Right ventricle myocardium inferior (tissue), 1 donor: Measurements from ENCODE around the gene RTN4RL2. TPM values are rescaled to one million over a fixed set of nuclear protein-coding genes. Genes with fewer than 3 reads are reported as not detected.

Source experiments
- ATAC-seq: fragments of 200-7000 bp; cut with Tn5 transposase; one replicate; pipeline ENCODE4 v1.9.1; 2020; ENCODE audit warnings: mild to moderate bottlenecking, moderate library complexity
- DNase-seq: peaks from one replicate; pipeline ENCODE4 v3.0.0; 2021; ENCODE audit errors: missing footprints
- intact Hi-C: fragments of 100-400 bp; cut with DNase I; formaldehyde crosslinking; loops from one replicate; pipeline ENCODE4 v1.11.0; 2022
- total RNA-seq: library from RNA; stranded (reverse); fragmentation: NEBNext Ultra II Directional; extraction: Animal tissue kit (Norgen Biotek cat#: 25700); gene quantifications from one replicate; pipeline ENCODE4 v1.2.1, GENCODE V29; 2021
- donor health status: DM: no; HTN: yes; CAD: no; lungs with severe emphysema.

RTN4RL2 gene
- total RNA-seq, 1 donor from 2014 or later: 1.6 TPM

DNA sequence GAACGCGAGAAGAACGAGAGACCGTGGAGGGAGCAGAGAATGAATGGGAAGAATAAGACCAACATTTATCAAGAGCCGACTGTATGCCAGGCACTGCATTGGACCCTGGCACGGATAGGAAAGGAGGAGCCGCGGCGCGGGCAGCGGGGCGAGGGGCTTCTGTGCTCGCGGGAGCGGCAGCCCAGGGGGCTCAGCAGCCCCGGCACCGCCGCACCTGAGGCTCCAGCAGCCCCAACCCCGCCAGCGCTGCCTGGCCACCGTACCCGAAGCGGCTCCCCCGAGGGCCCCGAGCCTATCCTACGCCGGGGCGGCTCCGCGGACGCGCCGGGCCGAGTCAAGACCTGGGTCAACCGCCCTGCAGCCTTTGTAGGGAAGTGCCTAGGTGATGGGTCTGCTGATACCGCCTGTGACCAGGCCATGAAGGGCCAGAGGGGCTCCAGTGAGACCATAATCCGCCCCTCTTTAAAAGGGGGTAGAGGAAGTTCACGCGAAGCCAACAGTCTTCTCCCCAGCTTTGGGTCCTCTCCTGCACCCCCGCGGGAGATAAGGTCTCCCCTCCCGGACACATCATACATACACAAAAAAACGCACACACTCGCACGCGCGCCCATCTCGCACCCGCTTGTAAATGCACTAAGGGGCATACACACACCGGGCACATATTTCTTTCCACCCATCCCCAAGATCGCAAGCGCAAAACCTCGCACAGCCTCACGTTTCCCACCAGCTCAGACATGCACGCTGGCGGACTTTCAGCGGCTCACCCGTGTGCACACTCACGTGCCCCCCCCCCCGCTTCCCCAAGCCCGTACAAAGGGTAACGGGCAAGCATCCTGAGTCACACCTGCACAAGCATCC is 935 bp upstream of the RTN4RL2 start:
- no peak for DNase-seq
- no peak for ATAC-seq
- intact Hi-C loops: loop anchor here (5.0 to 10.0 kb wide), 2 partner anchors 112 to 1055 kb away; no protein-coding TSS in a partner anchor

DNA sequence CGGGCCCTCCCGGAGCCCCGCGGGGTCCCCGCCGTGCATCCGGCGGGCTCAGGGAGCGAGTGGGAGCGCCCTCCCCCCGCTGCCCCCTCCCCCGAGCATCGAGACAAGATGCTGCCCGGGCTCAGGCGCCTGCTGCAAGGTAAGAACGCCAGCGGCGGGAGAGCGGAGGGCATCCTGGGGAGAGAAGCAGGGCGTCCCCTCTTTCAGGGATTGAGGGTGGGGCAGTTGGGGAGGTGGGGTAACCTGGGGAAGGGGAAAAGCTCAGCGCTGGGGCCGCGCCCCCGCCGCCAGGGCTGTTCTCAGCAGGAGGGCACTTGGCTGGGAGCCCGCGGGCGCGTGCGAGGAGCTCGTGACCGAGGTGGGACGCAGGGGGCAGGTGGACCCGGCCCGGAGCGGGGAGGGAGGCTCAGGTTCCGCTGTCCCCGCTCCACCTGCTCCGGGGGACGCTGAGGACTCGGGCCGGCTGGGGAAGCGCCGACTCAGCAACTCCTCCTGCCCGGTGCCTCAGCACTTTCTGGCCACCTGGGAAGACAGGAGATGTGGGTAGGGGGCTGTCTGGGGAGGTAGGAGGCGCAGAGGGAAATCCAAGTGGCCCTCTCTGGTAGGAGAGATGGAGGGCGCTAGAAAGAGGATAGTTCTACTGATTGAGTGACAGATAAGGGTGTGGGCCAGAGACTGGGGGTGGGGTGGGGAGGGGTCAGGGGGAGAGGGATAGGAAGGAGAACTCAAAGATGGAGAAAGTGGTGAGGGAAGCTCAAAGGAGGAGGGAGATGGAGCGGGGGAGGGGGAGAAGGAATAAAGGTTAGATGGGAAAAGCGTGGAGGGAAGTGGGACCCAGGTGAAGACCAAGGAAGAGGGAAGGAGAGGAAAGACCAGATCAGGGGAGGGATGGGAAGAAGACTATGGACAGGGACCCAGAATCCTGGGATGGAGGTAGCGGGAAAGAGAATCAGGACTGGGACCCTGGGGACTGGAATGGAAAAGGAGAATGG is 726 bp downstream of the RTN4RL2 start:
- DNase-seq (no peak), ATAC-seq (no peak)
- intact Hi-C loops: no loop called here

DNA sequence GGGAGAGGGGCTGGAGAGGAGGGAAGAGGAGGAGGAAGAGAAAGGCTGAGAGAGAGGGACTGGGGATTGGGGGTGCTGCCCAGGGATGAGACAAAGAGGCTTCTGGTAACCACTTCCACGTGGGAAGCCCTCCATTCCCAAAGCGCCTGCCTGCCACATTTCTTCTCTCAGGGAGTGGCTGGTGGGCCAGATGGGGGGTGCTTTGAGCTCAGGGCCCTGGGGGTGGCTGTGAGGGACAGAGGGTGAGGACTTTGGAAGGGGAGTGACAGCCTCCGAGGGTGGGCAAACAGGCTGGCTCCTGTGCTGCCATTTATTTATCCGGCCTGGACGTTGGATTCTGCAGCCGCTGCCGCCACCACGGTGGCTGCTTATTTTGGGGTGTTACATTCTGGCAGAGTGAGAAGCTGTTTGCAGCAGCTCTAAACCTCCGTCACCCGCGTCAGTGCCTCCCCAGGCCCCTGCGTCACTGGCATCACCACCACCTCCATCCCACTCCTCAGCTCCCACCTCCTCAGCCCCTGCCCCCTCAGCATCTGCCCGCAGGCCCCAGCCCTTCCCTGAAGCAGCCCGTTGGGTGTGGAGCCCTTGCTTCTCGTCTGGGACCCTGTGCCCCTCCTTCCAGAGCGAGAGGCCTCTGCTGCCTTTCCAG is 1.6 kb downstream of the RTN4RL2 start:
- DNase-seq: no peak

DNA sequence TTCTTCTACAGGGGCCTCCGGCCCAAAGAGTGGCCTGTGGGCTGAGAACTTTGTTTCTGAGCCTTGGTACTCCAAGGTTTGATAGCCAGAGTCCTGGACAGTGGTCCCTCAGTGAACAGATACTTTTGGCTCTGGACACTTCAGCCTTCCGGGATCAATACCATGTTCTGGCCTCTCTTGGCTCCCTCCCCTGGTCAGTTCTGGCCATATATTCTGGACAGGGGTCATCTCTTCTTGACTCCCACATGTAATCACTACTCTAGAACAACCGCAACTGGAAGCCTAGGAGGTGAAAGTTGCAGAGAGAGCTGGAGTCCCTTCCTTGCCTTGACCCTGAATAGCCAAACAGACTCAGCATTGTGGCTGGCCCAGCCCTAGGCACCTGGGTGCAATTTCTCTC is 2.3 kb downstream of the RTN4RL2 start:
- ATAC-seq (no peak), DNase-seq (no peak)
- intact Hi-C loops: no loop called here

More for the DNA sequence above, 1.6 kb downstream of the RTN4RL2 start:
- ATAC-seq: no peak
- intact Hi-C loops: no loop called here

DNA sequence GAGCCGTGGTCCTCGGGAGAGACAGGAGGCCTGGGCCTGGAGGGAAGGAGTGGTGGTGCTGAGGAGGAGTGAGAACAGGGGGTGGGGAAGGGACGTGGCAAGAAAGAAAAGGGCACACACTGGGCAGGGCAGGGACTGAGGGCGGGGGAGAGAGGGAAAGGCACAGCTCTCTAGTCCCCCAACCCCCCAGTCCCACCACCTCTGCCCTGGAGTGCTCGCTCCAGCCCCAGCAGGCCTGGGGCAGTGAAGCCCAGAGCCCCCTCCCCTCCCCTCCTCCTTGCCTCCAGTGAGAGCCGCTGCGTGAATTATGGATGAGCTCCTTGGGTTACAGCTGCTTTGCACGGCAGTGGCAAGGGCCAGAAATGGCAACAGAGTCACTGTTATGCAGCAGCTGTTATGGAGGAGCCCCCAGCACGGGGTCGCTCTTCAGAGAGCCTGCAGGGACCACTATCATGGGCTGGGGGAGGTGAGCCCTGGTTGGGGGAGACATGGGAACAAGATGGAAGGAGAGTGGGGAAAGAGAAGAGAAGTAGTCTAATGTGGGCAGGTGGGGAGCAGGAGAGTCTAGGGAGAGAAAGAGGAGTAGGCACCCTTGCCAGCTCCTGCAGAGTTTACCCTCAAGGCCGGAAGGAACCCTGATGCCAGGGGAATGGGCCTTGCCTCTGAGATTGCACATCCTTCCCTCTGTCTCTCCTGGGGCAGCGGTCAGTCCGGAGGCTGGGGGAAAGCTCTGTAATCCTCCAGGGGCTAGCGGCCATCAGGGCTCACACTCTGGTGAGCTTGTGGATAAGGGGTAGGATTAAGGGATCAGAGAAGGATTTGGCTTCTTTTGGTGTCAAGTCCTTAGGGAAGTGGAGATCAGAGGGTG is 3.6 kb downstream of the RTN4RL2 start:
- no peak for ATAC-seq
- DNase-seq: no peak
- intact Hi-C loops: no loop called here

DNA sequence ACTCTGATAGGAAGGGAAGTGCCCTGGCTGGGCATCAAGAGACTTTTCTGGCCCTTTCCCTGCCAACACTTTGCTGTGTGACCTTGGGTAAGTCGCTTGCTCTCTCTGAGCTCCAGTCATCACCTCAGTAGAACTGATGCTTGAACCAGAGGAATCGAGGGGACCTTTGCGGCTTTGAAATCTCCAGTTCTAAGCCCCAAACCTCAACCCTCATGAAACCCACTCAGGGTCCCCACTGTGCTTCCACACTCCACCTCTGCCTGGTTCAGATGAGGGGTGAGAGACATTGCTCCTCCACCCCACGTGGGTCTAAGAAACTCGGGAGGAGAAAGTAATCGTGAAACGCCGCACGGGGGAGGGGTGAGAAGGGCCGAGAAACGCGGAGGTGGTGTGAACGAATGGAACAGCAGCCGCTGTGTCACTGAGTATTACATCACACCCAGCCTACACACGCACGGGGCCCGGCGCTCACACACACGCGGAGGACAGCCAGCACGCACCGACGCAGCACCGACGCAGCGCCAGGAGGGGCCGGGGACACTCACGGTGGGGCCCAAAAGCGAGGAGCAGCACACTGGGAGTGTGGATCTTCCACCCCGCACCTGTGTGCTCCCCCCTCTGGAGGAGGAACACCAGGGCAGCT is 4.3 kb downstream of the RTN4RL2 start:
- intact Hi-C loops: no loop called here
- ATAC-seq (no peak), DNase-seq (no peak)

DNA sequence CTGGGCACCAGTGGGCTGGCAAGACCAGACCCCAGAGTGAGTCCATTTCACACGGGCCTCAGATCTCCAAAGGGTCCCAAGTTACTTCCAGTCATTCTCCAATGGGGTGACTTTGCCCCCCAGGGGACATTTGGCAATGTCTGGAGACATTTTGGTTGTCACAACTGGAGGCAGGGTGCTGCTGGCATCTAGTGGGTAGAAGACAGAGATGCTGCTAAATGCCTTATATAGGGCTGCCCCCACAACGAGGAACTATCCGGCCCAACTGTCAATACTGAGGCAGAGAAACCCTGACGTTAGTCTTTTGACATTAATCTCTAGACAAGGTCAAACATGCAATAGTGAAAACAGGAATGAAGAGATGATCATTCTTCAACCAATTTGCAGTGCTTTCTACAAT is 6.4 kb downstream of the RTN4RL2 start:
- ATAC-seq (no peak), DNase-seq (no peak)
- intact Hi-C loops: no loop called here

DNA sequence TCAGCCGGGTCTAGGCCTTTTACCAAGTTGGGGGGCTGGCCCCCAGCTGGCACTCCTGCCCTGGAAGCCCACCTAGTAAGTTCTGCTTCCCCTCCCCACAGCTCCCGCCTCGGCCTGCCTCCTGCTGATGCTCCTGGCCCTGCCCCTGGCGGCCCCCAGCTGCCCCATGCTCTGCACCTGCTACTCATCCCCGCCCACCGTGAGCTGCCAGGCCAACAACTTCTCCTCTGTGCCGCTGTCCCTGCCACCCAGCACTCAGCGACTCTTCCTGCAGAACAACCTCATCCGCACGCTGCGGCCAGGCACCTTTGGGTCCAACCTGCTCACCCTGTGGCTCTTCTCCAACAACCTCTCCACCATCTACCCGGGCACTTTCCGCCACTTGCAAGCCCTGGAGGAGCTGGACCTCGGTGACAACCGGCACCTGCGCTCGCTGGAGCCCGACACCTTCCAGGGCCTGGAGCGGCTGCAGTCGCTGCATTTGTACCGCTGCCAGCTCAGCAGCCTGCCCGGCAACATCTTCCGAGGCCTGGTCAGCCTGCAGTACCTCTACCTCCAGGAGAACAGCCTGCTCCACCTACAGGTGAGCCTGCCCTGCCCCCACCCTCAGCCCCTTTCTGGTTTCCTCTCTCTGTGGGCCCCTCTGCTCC is 7.3 kb downstream of the RTN4RL2 start:
- no peak for ATAC-seq
- no peak for DNase-seq
- intact Hi-C loops: no loop called here

DNA sequence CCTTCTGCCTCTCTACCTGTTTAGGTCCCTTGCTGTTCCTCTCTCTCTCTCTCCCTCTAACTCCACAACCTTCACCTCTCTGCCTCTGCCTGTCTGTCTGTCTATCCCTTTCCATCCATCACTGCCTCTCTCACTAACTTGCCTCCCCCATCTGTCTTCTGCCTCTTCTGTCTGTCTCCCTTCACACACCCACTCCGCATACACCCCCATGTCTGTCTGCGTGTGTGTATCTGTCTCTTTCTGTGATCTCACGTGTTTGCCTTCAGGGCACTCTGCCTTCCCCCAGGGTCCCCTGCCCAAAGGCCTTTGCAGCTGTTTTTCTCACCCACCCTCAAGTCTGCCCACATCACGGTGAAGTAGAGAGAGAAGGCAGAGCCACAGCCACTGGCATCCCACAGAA is 7.9 kb downstream of the RTN4RL2 start:
- DNase-seq (no peak), ATAC-seq (no peak)
- intact Hi-C loops: no loop called here

DNA sequence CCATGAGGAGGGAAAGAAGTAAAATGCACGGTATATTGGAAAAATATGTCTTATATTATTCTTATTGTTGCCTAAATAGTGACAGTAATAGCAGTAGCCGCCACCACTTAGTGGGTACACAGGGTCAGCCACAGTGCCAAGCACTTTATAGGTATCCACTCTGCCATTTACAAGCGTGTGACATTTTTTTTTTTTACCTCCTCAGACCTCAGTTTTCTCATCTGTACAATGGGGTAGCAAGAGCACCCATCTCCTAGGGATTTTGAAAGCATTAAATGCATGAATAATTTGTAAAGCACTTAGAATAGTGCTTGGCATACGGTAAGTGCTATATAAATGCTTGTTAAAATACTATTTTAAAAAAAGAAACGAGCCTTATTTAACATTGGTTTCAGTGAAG is 8.9 kb downstream of the RTN4RL2 start:
- DNase-seq (no peak), ATAC-seq (no peak)
- intact Hi-C loops: no loop called here

DNA sequence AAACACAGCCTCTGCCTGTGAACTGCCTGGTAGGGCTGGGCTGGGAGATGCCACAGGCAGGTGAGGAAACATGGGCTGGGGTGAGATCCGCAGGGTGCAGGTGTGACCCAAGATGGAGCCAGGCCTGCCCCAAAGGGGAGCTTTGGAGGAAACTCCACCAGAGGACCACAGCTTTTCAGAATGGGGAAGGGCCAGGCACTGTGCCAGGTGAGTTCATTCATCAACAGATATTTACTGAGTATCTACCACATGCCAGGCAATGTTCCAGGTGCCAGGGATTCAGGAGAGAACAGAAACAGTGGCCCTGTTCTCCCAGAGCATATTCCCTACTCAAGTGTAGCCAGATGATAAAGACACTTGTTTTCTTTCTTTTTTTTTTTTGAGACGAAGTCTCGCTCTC is 11.2 kb downstream of the RTN4RL2 start:
- intact Hi-C loops: no loop called here
- DNase-seq: no peak
- no peak for ATAC-seq

DNA sequence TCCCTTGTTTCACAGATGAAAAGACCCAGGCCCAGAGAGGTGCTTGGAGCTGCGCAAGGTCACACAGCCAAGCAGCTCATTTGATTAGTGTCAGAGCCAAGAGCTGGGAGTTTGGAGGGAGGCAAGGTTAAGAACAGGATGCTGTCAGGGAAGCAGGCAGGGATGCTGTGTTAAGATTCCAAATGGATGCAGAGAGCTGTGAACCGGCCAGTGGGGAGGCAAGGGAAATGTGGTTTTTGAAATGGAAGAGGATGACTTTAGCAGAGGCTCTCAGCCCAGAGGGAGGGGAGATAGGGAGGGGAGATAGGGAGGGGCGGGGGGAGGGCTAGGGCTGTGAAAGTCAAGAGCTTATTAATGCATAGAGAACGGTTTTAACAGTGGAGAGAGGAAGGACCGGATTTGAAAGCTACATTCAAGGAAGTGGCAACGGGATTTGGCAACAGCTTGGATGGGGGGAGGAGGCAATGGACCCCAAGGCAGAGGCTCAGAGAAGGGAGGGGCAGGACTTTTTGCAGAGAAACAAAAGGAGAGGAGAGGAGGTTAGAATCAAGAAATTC is 13.0 kb downstream of the RTN4RL2 start:
- intact Hi-C loops: no loop called here
- ATAC-seq (no peak), DNase-seq (no peak)

DNA sequence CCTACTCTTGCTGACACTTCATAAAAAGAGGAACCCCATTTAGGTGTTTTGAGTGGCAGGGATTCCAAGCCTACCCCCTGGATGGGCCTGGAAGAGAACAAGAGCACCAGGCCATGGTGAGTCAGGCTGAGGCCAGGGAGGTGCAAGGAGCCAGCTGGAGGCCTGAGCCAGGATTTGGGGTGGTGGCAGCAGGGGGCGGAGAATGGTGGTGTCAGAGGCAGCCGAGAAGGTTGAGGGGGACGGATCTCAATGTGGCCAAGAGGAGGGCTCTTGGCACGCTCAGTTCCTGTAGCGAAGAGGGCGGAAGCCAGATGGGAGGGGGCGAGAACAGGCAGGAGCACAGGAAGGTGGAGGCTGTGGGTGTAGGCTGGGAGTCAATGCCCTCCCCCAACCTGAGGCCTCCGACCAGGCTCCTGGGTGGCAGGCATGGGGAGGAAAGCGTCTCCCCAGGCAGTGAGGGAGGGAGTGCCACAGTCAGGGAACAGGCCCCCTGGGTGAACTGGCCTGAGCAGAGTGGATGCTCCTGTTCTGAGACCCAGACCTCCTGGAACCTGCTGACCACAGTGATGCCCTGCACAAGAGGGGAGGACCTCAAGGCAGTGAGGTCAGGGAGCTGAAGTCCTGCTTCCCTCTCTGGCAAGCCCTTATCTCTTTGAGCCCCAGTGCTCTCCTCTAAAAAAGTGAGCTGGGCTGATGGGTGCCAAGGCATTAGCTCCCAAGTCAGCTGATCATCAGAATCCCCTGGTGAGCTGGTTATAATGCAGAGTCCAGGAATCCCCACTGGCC is 13.9 kb downstream of the RTN4RL2 start:
- intact Hi-C loops: no loop called here
- ATAC-seq: no peak
- DNase-seq: no peak

DNA sequence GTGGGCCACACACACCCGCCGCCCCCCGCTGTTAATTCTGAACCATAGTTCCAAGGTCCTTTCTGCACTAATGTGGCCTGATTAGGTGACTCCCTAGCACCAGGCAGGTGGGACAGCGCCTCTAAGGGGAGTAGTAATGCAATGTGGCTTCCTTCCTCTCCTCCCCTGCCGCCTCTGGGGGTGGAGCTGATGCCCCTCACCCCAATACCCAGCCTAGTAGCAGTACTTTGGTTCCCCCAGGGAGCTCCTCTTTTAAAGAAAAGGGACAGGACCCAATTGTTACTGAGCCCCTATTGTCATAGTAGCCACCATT is 14.4 kb downstream of the RTN4RL2 start:
- intact Hi-C loops: no loop called here
- no peak for DNase-seq
- no peak for ATAC-seq

DNA sequence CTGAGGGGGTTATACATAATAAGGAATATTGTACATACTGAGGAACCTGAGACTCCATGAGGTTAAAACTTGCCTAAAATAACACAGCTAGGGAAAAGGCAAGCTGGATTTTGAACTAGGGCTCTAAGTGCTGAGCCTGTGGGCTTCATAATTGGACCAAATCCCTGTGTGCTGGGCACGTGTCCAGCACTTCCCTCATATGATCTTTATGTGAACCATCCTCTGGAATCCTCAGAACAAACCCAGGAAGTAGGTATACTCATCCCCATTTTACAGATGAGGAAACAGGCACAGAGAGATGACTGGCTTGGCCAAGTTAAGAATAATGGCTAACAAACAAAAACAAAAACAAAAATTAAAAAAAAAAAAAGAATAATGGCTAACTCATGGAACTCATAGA is 14.9 kb downstream of the RTN4RL2 start:
- no peak for DNase-seq
- intact Hi-C loops: no loop called here
- ATAC-seq: no peak

DNA sequence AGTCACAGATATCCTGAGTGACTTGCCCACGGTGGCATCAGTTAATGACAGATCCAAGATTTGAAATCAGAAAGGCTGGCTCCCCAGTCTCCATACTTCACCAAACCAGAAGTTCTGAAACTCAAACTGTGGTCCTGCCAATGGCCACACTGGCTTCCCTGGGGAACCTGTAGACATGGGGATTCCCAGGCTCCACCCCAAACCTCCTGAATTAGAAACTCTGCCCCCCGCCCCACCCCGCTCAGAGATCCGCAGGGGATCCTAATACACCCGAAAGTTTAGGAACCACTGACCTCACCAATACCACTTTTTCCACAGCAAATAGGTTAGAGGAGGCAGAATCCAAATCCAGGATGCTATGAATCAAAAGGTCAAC is 15.3 kb downstream of the RTN4RL2 start:
- ATAC-seq (no peak), DNase-seq (no peak)
- intact Hi-C loops: loop anchor here (2.0 kb wide), 1 partner anchor 127 kb away; no protein-coding TSS in a partner anchor
